Measurements from ENCODE around the gene RGS19.

DNA sequence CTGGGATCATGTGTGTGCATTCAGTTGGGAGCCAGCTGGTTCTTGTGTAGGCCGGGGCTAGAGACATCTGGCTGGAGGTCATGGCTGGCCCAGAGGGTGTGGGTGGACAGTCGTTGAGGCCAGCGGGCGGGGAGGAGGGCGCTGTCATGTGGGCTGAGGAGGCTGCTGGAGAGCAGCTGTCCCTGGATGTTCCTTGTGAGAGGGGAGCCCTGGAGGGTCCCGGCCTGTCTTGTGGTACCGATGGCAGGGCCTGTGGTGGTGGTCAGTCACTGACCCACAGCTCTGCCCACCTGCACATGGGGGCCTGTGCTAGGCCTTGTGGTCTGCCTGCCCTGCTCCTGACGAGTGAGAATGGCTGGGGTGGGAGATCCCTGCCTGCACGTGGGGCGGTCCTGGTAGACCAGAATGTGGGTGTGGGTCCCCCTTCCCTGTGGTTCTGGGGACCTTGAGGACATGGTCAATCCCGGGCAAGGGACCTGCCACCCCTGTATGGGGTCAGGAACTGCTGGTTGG lies 45.3 kb downstream of the RGS19 start:
- TF ChIP-seq TCF12 (IDR thresholded peaks at IDR 0.05; ENCODE audit: low read depth, low read length) (no peak), RFX5 (IDR thresholded peaks at IDR 0.05; ENCODE audit: borderline replicate concordance, low read depth, low read length) (no peak), TAF1 (IDR thresholded peaks at IDR 0.05; ENCODE audit: low read depth, low read length) (no peak), FOSL1 (IDR thresholded peaks at IDR 0.05; ENCODE audit: insufficient read depth, low read depth, low read length) (no peak), EZH2 (IDR thresholded peaks at IDR 0.05; ENCODE audit: low read depth, low read length, severe bottlenecking) (no peak), SP1 (IDR thresholded peaks at IDR 0.05; ENCODE audit: low read depth, low read length) (no peak), POLR2AphosphoS5 (IDR thresholded peaks at IDR 0.05; ENCODE audit: low read depth, low read length) (no peak), CHD1 (IDR thresholded peaks at IDR 0.05; ENCODE audit: low read depth, low read length) (no peak)
- TF ChIP-seq, protein P1, sequence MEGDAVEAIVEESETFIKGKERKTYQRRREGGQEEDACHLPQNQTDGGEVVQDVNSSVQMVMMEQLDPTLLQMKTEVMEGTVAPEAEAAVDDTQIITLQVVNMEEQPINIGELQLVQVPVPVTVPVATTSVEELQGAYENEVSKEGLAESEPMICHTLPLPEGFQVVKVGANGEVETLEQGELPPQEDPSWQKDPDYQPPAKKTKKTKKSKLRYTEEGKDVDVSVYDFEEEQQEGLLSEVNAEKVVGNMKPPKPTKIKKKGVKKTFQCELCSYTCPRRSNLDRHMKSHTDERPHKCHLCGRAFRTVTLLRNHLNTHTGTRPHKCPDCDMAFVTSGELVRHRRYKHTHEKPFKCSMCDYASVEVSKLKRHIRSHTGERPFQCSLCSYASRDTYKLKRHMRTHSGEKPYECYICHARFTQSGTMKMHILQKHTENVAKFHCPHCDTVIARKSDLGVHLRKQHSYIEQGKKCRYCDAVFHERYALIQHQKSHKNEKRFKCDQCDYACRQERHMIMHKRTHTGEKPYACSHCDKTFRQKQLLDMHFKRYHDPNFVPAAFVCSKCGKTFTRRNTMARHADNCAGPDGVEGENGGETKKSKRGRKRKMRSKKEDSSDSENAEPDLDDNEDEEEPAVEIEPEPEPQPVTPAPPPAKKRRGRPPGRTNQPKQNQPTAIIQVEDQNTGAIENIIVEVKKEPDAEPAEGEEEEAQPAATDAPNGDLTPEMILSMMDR (IDR thresholded peaks at IDR 0.05; ENCODE audit: control extremely low read depth in 1 of 3, insufficient read depth in 1 of 3, low read depth in 1 of 3, low read length in 3 of 3): no peak
- TF ChIP-seq, protein P2, sequence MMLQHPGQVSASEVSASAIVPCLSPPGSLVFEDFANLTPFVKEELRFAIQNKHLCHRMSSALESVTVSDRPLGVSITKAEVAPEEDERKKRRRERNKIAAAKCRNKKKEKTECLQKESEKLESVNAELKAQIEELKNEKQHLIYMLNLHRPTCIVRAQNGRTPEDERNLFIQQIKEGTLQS (IDR thresholded peaks at IDR 0.05; ENCODE audit: insufficient read depth, low read depth, low read length): no peak
